HCT116 (cell line): ENCODE results near the gene IRX6. TPM values are rescaled to one million over a fixed set of nuclear protein-coding genes. Genes with fewer than 3 reads are reported as not detected.

Source experiments
- ATAC-seq: fragments of 200-7000 bp; cut with Tn5 transposase; 2 replicates; pipeline ENCODE4 v1.9.1; 2020; ENCODE audit warnings: mild to moderate bottlenecking, moderate library complexity
- BruUV-seq: library from RNA; stranded (reverse); fragments of 400-500 nt; replicated peaks from 2 replicates; lab custom pipeline; 2021; lab: Mats Ljungman, UMichigan
- CTCF ChIA-PET: fragments of 300-600 bp; sonication (Branson Sonifier 250); formaldehyde crosslinking; loops from one replicate; lab custom pipeline; 2021; ENCODE audit warnings: antibody characterized with exemption; lab: Charles Lee
- POLR2A ChIA-PET: fragments of 300-600, 350-600 bp; sonication (Branson Sonifier 250); formaldehyde crosslinking; loops from one replicate; lab custom pipeline; 2021; ENCODE audit warnings: antibody characterized with exemption; lab: Charles Lee
- RAD21 ChIA-PET, 2 experiments: fragments of 300-600 bp; sonication (Branson Sonifier 250); formaldehyde crosslinking; loops; one replicate each; lab custom pipeline; 2023; ENCODE audit warnings: low total read pairs in 2 of 2; ENCODE audit not compliant: uncharacterized antibody in 2 of 2, unreplicated experiment in 2 of 2, low non-redundant PET in 1 of 2; lab: Charles Lee
- DNase-seq: peaks from one replicate; pipeline ENCODE4 v3.0.0-alpha.2; 2010; ENCODE audit warnings: low read depth, low spot score
- H2AFZ ChIP-seq: fragments of 200-600 bp; shearing (Covaris generic), sonication (generic); 2 replicates; pipeline ENCODE4 v1.6.1; 2017; ENCODE audit warnings: low read depth, mixed run types, mixed read lengths, antibody characterized with exemption, low read length; ENCODE audit not compliant: poor library complexity, severe bottlenecking
- H3K27ac ChIP-seq: 2 replicates; pipeline ENCODE4 v1.5.1; 2012; ENCODE audit warnings: low read depth, low read length
- H3K27me3 ChIP-seq: fragments of 200-600 bp; sonication (generic); 2 replicates; pipeline ENCODE4 v1.6.1; 2016; ENCODE audit warnings: mixed run types, low read length, mixed read lengths; ENCODE audit not compliant: insufficient read depth
- H3K36me3 ChIP-seq, 2 experiments: fragments of 200-500 bp in 1 of 2; fragments of 200-600 bp in 1 of 2; sonication (Bioruptor generic) in 1 of 2; sonication (generic) in 1 of 2; 2 replicates each; pipeline versions ENCODE4 v1.5.1 to v1.6.1; 2014 to 2016; ENCODE audit warnings: low read length in 2 of 2, inconsistent platforms in 1 of 2, mixed read lengths in 1 of 2, mixed run types in 1 of 2; ENCODE audit not compliant: insufficient read depth in 2 of 2, control insufficient read depth in 1 of 2
- H3K4me1 ChIP-seq, 2 experiments: fragments of 200-600 bp in 1 of 2; sonication (generic) in 1 of 2; 2 replicates each; pipeline versions ENCODE4 v1.5.1 to v1.6.1; 2012 to 2017; ENCODE audit warnings: low read length in 2 of 2, inconsistent platforms in 1 of 2, mild to moderate bottlenecking in 1 of 2, mixed read lengths in 1 of 2, mixed run types in 1 of 2, moderate library complexity in 1 of 2; ENCODE audit not compliant: insufficient read depth in 2 of 2, control insufficient read depth in 1 of 2
- H3K4me2 ChIP-seq: fragments of 200-600 bp; sonication (generic); 2 replicates; pipeline ENCODE4 v1.6.1; 2017; ENCODE audit warnings: mixed run types, low read length, mixed read lengths
- H3K4me3 ChIP-seq, 2 experiments: fragments of 200-600 bp in 1 of 2; sonication (generic) in 1 of 2; replicated peaks in 1 of 2; 2 replicates each; pipeline ENCODE4 v1.5.1; 2011 to 2016; ENCODE audit warnings: low read length in 2 of 2, control low read depth in 1 of 2, low read depth in 1 of 2, mild to moderate bottlenecking in 1 of 2, mixed read lengths in 1 of 2, mixed run types in 1 of 2
- H3K79me2 ChIP-seq: fragments of 200-600 bp; sonication (generic); 2 replicates; pipeline ENCODE4 v1.6.1; 2017; ENCODE audit warnings: mild to moderate bottlenecking, mixed run types, low read length, moderate library complexity, mixed read lengths; ENCODE audit not compliant: insufficient read depth
- H3K9ac ChIP-seq: fragments of 200-600 bp; sonication (generic); 2 replicates; pipeline ENCODE4 v1.6.1; 2016; ENCODE audit warnings: low read length, mixed read lengths
- H3K9me2 ChIP-seq: fragments of 200-600 bp; sonication (generic), shearing (Covaris generic); 2 replicates; pipeline ENCODE4 v1.6.1; 2017; ENCODE audit warnings: mixed run types, mild to moderate bottlenecking, moderate library complexity; ENCODE audit not compliant: insufficient read depth
- H3K9me3 ChIP-seq, 2 experiments: fragments of 200-500 bp in 1 of 2; fragments of 200-600 bp in 1 of 2; sonication (Bioruptor generic) in 1 of 2; sonication (generic) in 1 of 2; 2 replicates each; pipeline ENCODE4 v1.6.1; 2014 to 2017; ENCODE audit warnings: low read length in 2 of 2, mixed read lengths in 2 of 2, inconsistent platforms in 1 of 2, low read depth in 1 of 2, mild to moderate bottlenecking in 1 of 2, mixed run types in 1 of 2, moderate library complexity in 1 of 2; ENCODE audit not compliant: control insufficient read depth in 1 of 2, insufficient read depth in 1 of 2
- H4K20me1 ChIP-seq: fragments of 200-600 bp; sonication (generic), shearing (Covaris generic); 2 replicates; pipeline ENCODE4 v1.6.1; 2017; ENCODE audit warnings: mixed run types, mild to moderate bottlenecking, moderate library complexity; ENCODE audit not compliant: insufficient read depth
- CTCF ChIP-seq, 3 experiments: fragments of 200-600 bp in 1 of 3; sonication (generic) in 1 of 3; IDR thresholded peaks in 2 of 3; conservative IDR thresholded peaks in 1 of 3; 2 replicates each; pipeline ENCODE4 v1.5.1; 2012 to 2017; ENCODE audit warnings: low read depth in 2 of 3, low read length in 2 of 3, antibody characterized with exemption in 1 of 3, borderline replicate concordance in 1 of 3, control low read depth in 1 of 3, mild to moderate bottlenecking in 1 of 3, mixed read lengths in 1 of 3, mixed run types in 1 of 3, moderate library complexity in 1 of 3; ENCODE audit not compliant: insufficient read depth in 1 of 3
- EZH2 ChIP-seq: fragments of 200-600 bp; sonication (generic); IDR thresholded peaks from 2 replicates; pipeline ENCODE4 v1.6.1; 2017; ENCODE audit warnings: antibody characterized with exemption, mixed run types
- EZH2phosphoT487 ChIP-seq: fragments of 200-600 bp; IDR thresholded peaks from 2 replicates; pipeline ENCODE4 v1.6.1; 2018; ENCODE audit warnings: antibody characterized with exemption, borderline replicate concordance
- FOSL1 ChIP-seq: IDR thresholded peaks from 2 replicates; pipeline ENCODE4 v1.6.1; 2012; ENCODE audit warnings: low read depth
- MAX ChIP-seq: IDR thresholded peaks from 2 replicates; pipeline ENCODE4 v1.6.1; 2012
- POLR2A ChIP-seq: IDR thresholded peaks from 2 replicates; pipeline ENCODE4 v1.7.0; 2011; ENCODE audit warnings: borderline replicate concordance; ENCODE audit not compliant: insufficient read depth, insufficient read length; ENCODE audit errors: extremely low read depth
- POLR2AphosphoS5 ChIP-seq: IDR thresholded peaks from 2 replicates; pipeline ENCODE4 v1.6.1; 2011; ENCODE audit warnings: mild to moderate bottlenecking, low read depth, low read length, moderate library complexity
- REST ChIP-seq: IDR thresholded peaks from 2 replicates; pipeline ENCODE4 v1.6.1; 2012; ENCODE audit warnings: low read depth
- SIN3A ChIP-seq: IDR thresholded peaks from 2 replicates; pipeline ENCODE4 v1.6.1; 2012; ENCODE audit warnings: low read depth
- SP1 ChIP-seq: IDR thresholded peaks from 2 replicates; pipeline ENCODE4 v1.6.1; 2012; ENCODE audit warnings: low read depth
- TCF7L2 ChIP-seq: IDR thresholded peaks from 2 replicates; pipeline ENCODE4 v1.7.0; 2011; ENCODE audit warnings: borderline replicate concordance, inconsistent platforms; ENCODE audit not compliant: insufficient read depth, insufficient read length; ENCODE audit errors: extremely low read depth
- ZBTB33 ChIP-seq: IDR thresholded peaks from 2 replicates; pipeline ENCODE4 v1.6.1; 2011; ENCODE audit warnings: mild to moderate bottlenecking, low read length, moderate library complexity; ENCODE audit not compliant: insufficient replicate concordance; ENCODE audit errors: extremely low read depth
- ZFX ChIP-seq: fragments of 450-650 bp; IDR thresholded peaks from 2 replicates; pipeline ENCODE4 v1.6.1; 2017
- ZNF274 ChIP-seq: fragments of 200-500 bp; sonication (Bioruptor generic); IDR thresholded peaks from 2 replicates; pipeline ENCODE4 v1.6.1; 2014; ENCODE audit warnings: mild to moderate bottlenecking, low read depth, low read length, inconsistent platforms
- intact Hi-C: fragments of 100-400 bp; cut with micrococcal nuclease; formaldehyde crosslinking; loops from 2 replicates; pipeline ENCODE4 v1.10.0; 2022
- total RNA-seq: library from RNA; stranded (reverse); gene quantifications from one replicate; pipeline ENCODE4 v1.2.1, GENCODE V29; 2021; ENCODE audit not compliant: unreplicated experiment

IRX6 gene
- total RNA-seq, 1 experiment from 2014 or later = not detected

GRCh38 chr16:55329791-55330428 is 5.9 kb downstream of the IRX6 start:
- DNase-seq = no peak
- H3K9me2 ChIP-seq = no peaks in the 10 kb centered on the region
- no peak overlapping the region for H3K27ac ChIP-seq
- no peaks in the 10 kb centered on the region for H3K36me3 ChIP-seq
- no peak overlapping the region for H3K9ac ChIP-seq
- no peak for ATAC-seq
- H3K79me2 ChIP-seq = no peaks in the 10 kb centered on the region
- ChIA-PET CTCF (no interaction called here), POLR2A (no interaction called here), RAD21 (no interaction called here)
- H4K20me1 ChIP-seq = no peaks in the 10 kb centered on the region
- no TSS peak for BruUV-seq
- H3K9me3 ChIP-seq = no peaks in the 10 kb centered on the region
- TF ChIP-seq EZH2phosphoT487 = no peak
- TF ChIP-seq ZBTB33 = no peak
- no peak for TF ChIP-seq SIN3A
- no peak for TF ChIP-seq ZFX
- no peak for TF ChIP-seq CTCF (IDR thresholded peaks at IDR 0.05 in 2 of 3, conservative IDR thresholded peaks at IDR 0.05 in 1 of 3; ENCODE audit: borderline replicate concordance in 1 of 3, insufficient read depth in 1 of 3, low read depth in 2 of 3, low read length in 2 of 3)
- no peak for TF ChIP-seq TCF7L2
- no peak for TF ChIP-seq POLR2AphosphoS5
- no peak for TF ChIP-seq REST
- TF ChIP-seq SP1 = no peak
- TF ChIP-seq FOSL1 = no peak
- TF ChIP-seq ZNF274 = no peak
- no peak for TF ChIP-seq MAX
- TF ChIP-seq POLR2A = no peak
- no peak for TF ChIP-seq EZH2
- no peak overlapping the region for H3K4me3 ChIP-seq
- no peaks in the 10 kb centered on the region for H3K4me1 ChIP-seq
- intact Hi-C loops = no loop called here
- H3K4me2 ChIP-seq = no peak overlapping the region
- H2AFZ ChIP-seq = no peak overlapping the region
- peaks cover 15% of the 10 kb centered on the region; the same call in 1 of the 2 replicates for H3K27me3 ChIP-seq
